Ectodermal cell (in vitro differentiated cells): Measurements from ENCODE around the gene GRIN3B.
A peak's percentile ranks its signal among the peaks of the same experiment; 100 is the strongest.

ENCODE experiments used
- H3K27ac ChIP-seq: 2 replicates; pipeline ENCODE4 v1.7.0; 2013; ENCODE audit warnings: mild to moderate bottlenecking, low read depth, low read length; ENCODE audit not compliant: insufficient read depth, poor library complexity, severe bottlenecking
- H3K27me3 ChIP-seq: 2 replicates; pipeline ENCODE4 v1.7.0; 2013; ENCODE audit warnings: mild to moderate bottlenecking, low read length; ENCODE audit not compliant: insufficient read depth, control insufficient read depth, poor library complexity, severe bottlenecking
- H3K36me3 ChIP-seq: one replicate; pipeline ENCODE4 v1.7.0; 2013; ENCODE audit warnings: low read length; ENCODE audit not compliant: control insufficient read depth, insufficient read depth
- H3K4me1 ChIP-seq: one replicate; pipeline ENCODE4 v1.7.0; 2013; ENCODE audit warnings: low read length; ENCODE audit not compliant: control insufficient read depth, insufficient read depth
- H3K4me3 ChIP-seq: 2 replicates; pipeline ENCODE4 v1.7.0; 2013; ENCODE audit warnings: low read depth, low read length, control low read depth; ENCODE audit not compliant: insufficient read depth
- H3K9me3 ChIP-seq: 2 replicates; pipeline ENCODE4 v1.7.0; 2013; ENCODE audit warnings: mild to moderate bottlenecking, low read length, moderate library complexity; ENCODE audit not compliant: control insufficient read depth
- WGBS, 2 experiments: methylation state at CpG; one replicate each; pipeline ENCODE4 v1.1.7; 2013; ENCODE audit warnings: missing lambda C conversion rate in 2 of 2; 5-methylcytosine and 5-hydroxymethylcytosine counted together

The GRIN3B gene

GRCh38 chr19:1014161-1015060 lies 14.2 kb downstream of the GRIN3B start:
- no peaks in the 10 kb centered on the region for H3K27me3 ChIP-seq
- WGBS, 2 experiments, result 95% methylated on average over 49 of the region's 49 CpGs

GRCh38 chr19:1015061-1015781 lies 15.0 kb downstream of the GRIN3B start:
- WGBS, 2 experiments, result 94% methylated on average over 29 of the region's 29 CpGs
- H3K27me3 ChIP-seq, result no peaks in the 10 kb centered on the region
- H3K4me3 ChIP-seq, result no peak overlapping the region
- H3K9me3 ChIP-seq, result no peaks in the 10 kb centered on the region
- peaks cover 34% of the 10 kb centered on the region for H3K4me1 ChIP-seq
- no peak overlapping the region for H3K27ac ChIP-seq
- peaks cover 5% of the 10 kb centered on the region for H3K36me3 ChIP-seq

More at GRCh38 chr19:1014161-1015060, 14.2 kb downstream of the GRIN3B start:
- Histone ChIP-seq H3K36me3 (peaks cover 5% of the 10 kb centered on the region), H3K4me1 (peaks cover 27% of the 10 kb centered on the region), H3K4me3 (no peak overlapping the region), H3K9me3 (no peaks in the 10 kb centered on the region), H3K27ac (no peak overlapping the region)

GRCh38 chr19:1015782-1016646 lies 15.8 kb downstream of the GRIN3B start:
- no peaks in the 10 kb centered on the region for H3K9me3 ChIP-seq
- H3K27me3 ChIP-seq, result no peaks in the 10 kb centered on the region
- WGBS, 2 experiments, result 55 to 57% methylated on average over 31 of the region's 31 CpGs
- H3K4me1 ChIP-seq, result peaks cover 34% of the 10 kb centered on the region
- peaks cover 5% of the 10 kb centered on the region for H3K36me3 ChIP-seq
- peak overlapping the region; percentile 5 for H3K4me3 ChIP-seq
- H3K27ac ChIP-seq, result peak overlapping the region; percentile 12

- Histone ChIP-seq H3K4me3 (peak overlapping the region; percentile 5), H3K27ac (no peak overlapping the region), H3K36me3 (peaks cover 5% of the 10 kb centered on the region), H3K4me1 (peaks cover 34% of the 10 kb centered on the region), H3K9me3 (no peaks in the 10 kb centered on the region), H3K27me3 (no peaks in the 10 kb centered on the region)
- 79% methylated on average over 12 of the region's 12 CpGs for WGBS, 2 experiments
Observed at GRCh38 chr19:1016647-1017114, 16.5 kb downstream of the GRIN3B start.

GRCh38 chr19:1017115-1017905 lies 17.1 kb downstream of the GRIN3B start:
- Histone ChIP-seq H3K9me3 (no peaks in the 10 kb centered on the region), H3K4me3 (no peak overlapping the region), H3K4me1 (peaks cover 34% of the 10 kb centered on the region), H3K27me3 (no peaks in the 10 kb centered on the region), H3K27ac (no peak overlapping the region), H3K36me3 (peaks cover 2% of the 10 kb centered on the region)
- WGBS, 2 experiments, result 88 to 89% methylated on average over 24 of the region's 24 CpGs

- Histone ChIP-seq H3K27me3 (no peaks in the 10 kb centered on the region), H3K4me3 (no peak overlapping the region), H3K9me3 (no peaks in the 10 kb centered on the region), H3K27ac (no peak overlapping the region), H3K4me1 (peaks cover 34% of the 10 kb centered on the region), H3K36me3 (no peaks in the 10 kb centered on the region)
- 96 to 97% methylated on average over 9 of the region's 9 CpGs for WGBS, 2 experiments
Observed at GRCh38 chr19:1017906-1018305, 17.7 kb downstream of the GRIN3B start.

- Histone ChIP-seq H3K36me3 (no peaks in the 10 kb centered on the region), H3K27ac (no peak overlapping the region), H3K4me1 (peaks cover 34% of the 10 kb centered on the region), H3K27me3 (no peaks in the 10 kb centered on the region), H3K4me3 (no peak overlapping the region), H3K9me3 (no peaks in the 10 kb centered on the region)
- WGBS, 2 experiments, result 92 to 96% methylated on average over 5 of the region's 5 CpGs
Observed at GRCh38 chr19:1018393-1018792, 18.2 kb downstream of the GRIN3B start.

- Histone ChIP-seq H3K27ac (no peak overlapping the region), H3K9me3 (no peaks in the 10 kb centered on the region), H3K27me3 (no peaks in the 10 kb centered on the region), H3K4me3 (peak overlapping the region; percentile 66), H3K36me3 (no peaks in the 10 kb centered on the region), H3K4me1 (peaks cover 34% of the 10 kb centered on the region)
- 88% methylated on average over 17 of the region's 17 CpGs for WGBS, 2 experiments
Observed at GRCh38 chr19:1018932-1019615, 18.9 kb downstream of the GRIN3B start.

- H3K27ac ChIP-seq, result no peak overlapping the region
- H3K36me3 ChIP-seq, result no peaks in the 10 kb centered on the region
- WGBS, 2 experiments, result 84 to 88% methylated on average over 18 of the region's 18 CpGs
- no peaks in the 10 kb centered on the region for H3K27me3 ChIP-seq
- no peaks in the 10 kb centered on the region for H3K9me3 ChIP-seq
- H3K4me3 ChIP-seq, result peak overlapping the region; percentile 66
- H3K4me1 ChIP-seq, result peaks cover 34% of the 10 kb centered on the region
Observed at GRCh38 chr19:1019616-1019961, 19.4 kb downstream of the GRIN3B start.
